Measurements from ENCODE around the gene LEO1.

Gene LEO1

DNA sequence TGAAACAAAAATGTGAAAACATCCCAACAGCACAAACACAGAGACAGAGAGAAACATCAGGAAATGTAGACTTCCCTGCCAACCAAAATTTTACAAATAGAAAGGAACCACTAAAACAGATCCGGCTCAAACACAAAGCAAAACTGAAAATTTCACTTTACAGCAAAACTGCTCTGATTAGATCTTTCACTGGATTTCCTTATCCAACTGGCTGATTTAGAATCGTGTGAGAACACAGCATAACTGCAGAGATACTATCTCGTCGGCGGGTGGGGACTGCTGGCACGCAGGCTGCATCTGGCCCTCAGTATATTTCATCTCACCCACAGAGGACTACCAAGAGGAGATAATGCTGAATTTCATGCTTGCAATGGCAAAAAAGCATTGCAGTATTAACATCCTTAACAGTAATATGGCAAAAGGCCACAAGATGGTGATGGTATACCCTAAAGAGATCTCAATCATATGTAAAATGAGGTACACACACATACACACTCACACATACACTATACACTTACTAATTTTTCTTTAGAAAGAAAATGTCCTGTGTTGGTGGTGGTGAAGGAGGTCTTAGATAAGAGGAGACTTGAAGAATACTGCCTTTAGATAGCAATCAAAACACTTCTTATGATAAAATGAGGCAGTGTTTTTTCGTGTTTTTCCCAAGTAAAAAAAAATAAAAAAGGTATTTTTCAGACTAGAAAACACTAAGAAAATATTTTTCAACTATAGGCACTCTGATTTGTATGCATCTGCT, 10.6 kb upstream of the LEO1 start:
- peak overlapping the region; percentile 26 for H3K4me2 ChIP-seq (ENCODE audit: low read depth, low read length, poor library complexity, severe bottlenecking)
- TF ChIP-seq, protein P1, sequence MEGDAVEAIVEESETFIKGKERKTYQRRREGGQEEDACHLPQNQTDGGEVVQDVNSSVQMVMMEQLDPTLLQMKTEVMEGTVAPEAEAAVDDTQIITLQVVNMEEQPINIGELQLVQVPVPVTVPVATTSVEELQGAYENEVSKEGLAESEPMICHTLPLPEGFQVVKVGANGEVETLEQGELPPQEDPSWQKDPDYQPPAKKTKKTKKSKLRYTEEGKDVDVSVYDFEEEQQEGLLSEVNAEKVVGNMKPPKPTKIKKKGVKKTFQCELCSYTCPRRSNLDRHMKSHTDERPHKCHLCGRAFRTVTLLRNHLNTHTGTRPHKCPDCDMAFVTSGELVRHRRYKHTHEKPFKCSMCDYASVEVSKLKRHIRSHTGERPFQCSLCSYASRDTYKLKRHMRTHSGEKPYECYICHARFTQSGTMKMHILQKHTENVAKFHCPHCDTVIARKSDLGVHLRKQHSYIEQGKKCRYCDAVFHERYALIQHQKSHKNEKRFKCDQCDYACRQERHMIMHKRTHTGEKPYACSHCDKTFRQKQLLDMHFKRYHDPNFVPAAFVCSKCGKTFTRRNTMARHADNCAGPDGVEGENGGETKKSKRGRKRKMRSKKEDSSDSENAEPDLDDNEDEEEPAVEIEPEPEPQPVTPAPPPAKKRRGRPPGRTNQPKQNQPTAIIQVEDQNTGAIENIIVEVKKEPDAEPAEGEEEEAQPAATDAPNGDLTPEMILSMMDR (IDR thresholded peaks at IDR 0.05; ENCODE audit: insufficient read depth, low read length, poor library complexity, severe bottlenecking), result peak; percentile 60
- no peak for TF ChIP-seq EZH2phosphoT487 (conservative IDR thresholded peaks at IDR 0.05; ENCODE audit: low read length)
- 0 out of 2 replicates have a peak overlapping the region, but pooled peaks have one; percentile 10 for H3K9ac ChIP-seq (ENCODE audit: low read length)
- H3F3A ChIP-seq (ENCODE audit: insufficient read depth), result no peaks in the 10 kb centered on the region
- H3K9me3 ChIP-seq (ENCODE audit: insufficient read depth, low read length), result no peaks in the 10 kb centered on the region
- no peaks in the 10 kb centered on the region for H3K27me3 ChIP-seq (ENCODE audit: low read length)
- H3K27ac ChIP-seq (ENCODE audit: low read depth, low read length), result no peak overlapping the region
- no peaks in the 10 kb centered on the region for H3K9me2 ChIP-seq (replicated peaks; ENCODE audit: insufficient read depth, low read length)
- H3K4me3 ChIP-seq (ENCODE audit: insufficient read depth, low read length, poor library complexity, severe bottlenecking), result no peak overlapping the region
- no peaks in the 10 kb centered on the region for H3K79me2 ChIP-seq (ENCODE audit: insufficient read depth, low read length)
- H3K36me3 ChIP-seq (ENCODE audit: low read length), result no peaks in the 10 kb centered on the region
- peak overlapping the region; percentile 64 for H2AFZ ChIP-seq (ENCODE audit: low read depth, low read length, severe bottlenecking)
- H4K20me1 ChIP-seq (ENCODE audit: low read depth, low read length), result no peaks in the 10 kb centered on the region

DNA sequence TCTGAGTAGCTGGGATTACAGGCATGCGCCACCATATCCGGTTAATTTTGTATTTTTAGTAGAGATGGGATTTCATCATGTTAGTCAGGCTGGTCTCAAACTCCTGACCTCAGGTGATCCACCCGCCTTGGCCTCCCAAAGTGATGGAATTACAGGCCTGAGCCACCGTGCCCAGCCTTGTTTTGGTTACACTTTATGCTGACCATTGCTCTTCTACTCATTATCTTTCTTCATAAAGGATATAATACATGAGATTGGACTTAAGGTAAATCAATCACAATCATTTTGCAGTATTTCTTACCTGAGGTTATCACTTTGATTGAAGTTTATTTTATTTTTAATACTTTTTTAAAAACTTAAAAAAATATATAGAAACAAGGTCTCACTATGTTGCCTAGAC, 2.2 kb upstream of the LEO1 start:
- Histone ChIP-seq H3K9ac (ENCODE audit: low read length) (no peak overlapping the region), H3K27ac (ENCODE audit: low read depth, low read length) (no peak overlapping the region), H3K9me3 (ENCODE audit: insufficient read depth, low read length) (no peaks in the 10 kb centered on the region), H3K4me2 (ENCODE audit: low read depth, low read length, poor library complexity, severe bottlenecking) (no peak overlapping the region), H3K4me3 (ENCODE audit: insufficient read depth, low read length, poor library complexity, severe bottlenecking) (no peak overlapping the region), H3K27me3 (ENCODE audit: low read length) (no peaks in the 10 kb centered on the region), H3F3A (ENCODE audit: insufficient read depth) (no peaks in the 10 kb centered on the region), H3K79me2 (ENCODE audit: insufficient read depth, low read length) (peaks cover 28% of the 10 kb centered on the region), H2AFZ (ENCODE audit: low read depth, low read length, severe bottlenecking) (no peak overlapping the region), H3K36me3 (ENCODE audit: low read length) (no peaks in the 10 kb centered on the region), H3K9me2 (replicated peaks; ENCODE audit: insufficient read depth, low read length) (no peaks in the 10 kb centered on the region), H4K20me1 (ENCODE audit: low read depth, low read length) (no peaks in the 10 kb centered on the region)
- TF ChIP-seq EZH2phosphoT487 (conservative IDR thresholded peaks at IDR 0.05; ENCODE audit: low read length), result no peak
- TF ChIP-seq, protein P1 (IDR thresholded peaks at IDR 0.05; ENCODE audit: insufficient read depth, low read length, poor library complexity, severe bottlenecking), result no peak

DNA sequence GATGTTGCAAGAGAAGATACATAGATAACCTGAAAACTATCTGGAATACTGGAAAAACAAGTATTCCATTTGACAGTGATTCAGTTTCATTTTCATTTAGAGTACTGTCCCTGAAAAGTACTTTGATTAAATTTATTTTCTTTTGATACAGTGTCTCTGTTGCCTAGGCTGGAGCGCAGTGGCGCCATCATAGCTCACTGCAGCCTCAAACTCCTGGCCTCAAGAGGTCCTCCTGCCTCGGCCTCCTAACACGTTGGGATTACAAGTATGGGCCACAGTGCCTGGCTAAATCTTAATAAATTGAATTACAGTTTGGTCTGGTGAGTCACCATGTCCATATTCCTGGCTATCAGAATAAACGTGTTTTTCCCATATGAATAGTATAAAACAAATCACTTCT, 1.6 kb upstream of the LEO1 start:
- Histone ChIP-seq H3K27ac (ENCODE audit: low read depth, low read length) (no peak overlapping the region), H3K9me2 (replicated peaks; ENCODE audit: insufficient read depth, low read length) (no peaks in the 10 kb centered on the region)
- TF ChIP-seq EZH2phosphoT487 (conservative IDR thresholded peaks at IDR 0.05; ENCODE audit: low read length), result no peak
- TF ChIP-seq, protein P1 (IDR thresholded peaks at IDR 0.05; ENCODE audit: insufficient read depth, low read length, poor library complexity, severe bottlenecking), result no peak

More for the DNA sequence above, 1.6 kb upstream of the LEO1 start:
- Histone ChIP-seq H3K36me3 (ENCODE audit: low read length) (no peaks in the 10 kb centered on the region), H3K9me3 (ENCODE audit: insufficient read depth, low read length) (no peaks in the 10 kb centered on the region), H3K27me3 (ENCODE audit: low read length) (no peaks in the 10 kb centered on the region), H3F3A (ENCODE audit: insufficient read depth) (no peaks in the 10 kb centered on the region), H3K9ac (ENCODE audit: low read length) (no peak overlapping the region), H2AFZ (ENCODE audit: low read depth, low read length, severe bottlenecking) (no peak overlapping the region), H3K79me2 (ENCODE audit: insufficient read depth, low read length) (peaks cover 34% of the 10 kb centered on the region), H4K20me1 (ENCODE audit: low read depth, low read length) (no peaks in the 10 kb centered on the region), H3K4me2 (ENCODE audit: low read depth, low read length, poor library complexity, severe bottlenecking) (no peak overlapping the region), H3K4me3 (ENCODE audit: insufficient read depth, low read length, poor library complexity, severe bottlenecking) (no peak overlapping the region)

All from SU-DHL-6 (cell line).